Activated CD4-positive, alpha-beta T cell treated with anti-CD3 and anti-CD28 coated beads for 48 hours (primary cell): ENCODE data around the gene PIK3R2.

Experiments
- DNase-seq: peaks from one replicate; pipeline ENCODE4 v3.0.0-alpha.2; 2020

The PIK3R2 gene

DNA sequence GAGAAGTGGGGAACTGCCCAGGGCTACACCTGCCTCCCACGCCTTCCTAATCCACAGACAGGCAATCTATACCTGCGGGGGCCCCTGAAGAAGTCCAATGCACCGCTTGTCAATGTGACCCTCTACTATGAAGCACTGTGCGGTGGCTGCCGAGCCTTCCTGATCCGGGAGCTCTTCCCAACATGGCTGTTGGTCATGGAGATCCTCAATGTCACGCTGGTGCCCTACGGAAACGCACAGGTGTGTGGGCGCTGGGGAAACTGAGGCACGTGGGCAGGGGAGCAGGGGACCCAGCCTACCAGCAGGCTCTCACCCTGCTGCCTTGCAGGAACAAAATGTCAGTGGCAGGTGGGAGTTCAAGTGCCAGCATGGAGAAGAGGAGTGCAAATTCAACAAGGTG, 22.0 kb downstream of the PIK3R2 start:
- DNase-seq: no peak

GRCh38 chr19:18176367-18177310, 23.7 kb downstream of the PIK3R2 start:
- DNase-seq: no peak

GRCh38 chr19:18179957-18180356, 27.0 kb downstream of the PIK3R2 start:
- no peak for DNase-seq

GRCh38 chr19:18183529-18183928, 30.6 kb downstream of the PIK3R2 start:
- DNase-seq: no peak

GRCh38 chr19:18185538-18185937, 32.6 kb downstream of the PIK3R2 start:
- DNase-seq: no peak

- DNase-seq: no peak
These were observed 37.3 kb downstream of the PIK3R2 start for GRCh38 chr19:18190278-18190677.

DNA sequence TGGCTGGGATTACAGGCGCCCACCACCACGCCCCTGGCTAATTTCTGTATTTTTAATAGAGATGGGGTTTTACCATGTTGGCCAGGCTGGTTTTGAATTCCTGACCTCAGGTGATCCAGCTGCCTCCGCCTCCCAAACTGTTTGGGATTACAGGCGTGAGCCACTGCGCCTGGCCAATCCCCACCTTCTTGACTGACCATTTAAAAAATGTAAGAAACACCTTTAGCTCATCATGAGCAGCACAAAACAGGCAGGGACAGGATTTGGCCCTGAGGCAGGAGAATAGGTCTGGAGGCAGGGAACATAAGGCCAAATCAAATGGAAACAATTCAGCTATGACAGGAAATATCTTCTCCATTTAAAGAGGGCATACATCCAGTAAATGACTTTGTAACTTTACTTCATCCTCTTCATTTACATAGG, 38.7 kb downstream of the PIK3R2 start:
- no peak for DNase-seq

DNA sequence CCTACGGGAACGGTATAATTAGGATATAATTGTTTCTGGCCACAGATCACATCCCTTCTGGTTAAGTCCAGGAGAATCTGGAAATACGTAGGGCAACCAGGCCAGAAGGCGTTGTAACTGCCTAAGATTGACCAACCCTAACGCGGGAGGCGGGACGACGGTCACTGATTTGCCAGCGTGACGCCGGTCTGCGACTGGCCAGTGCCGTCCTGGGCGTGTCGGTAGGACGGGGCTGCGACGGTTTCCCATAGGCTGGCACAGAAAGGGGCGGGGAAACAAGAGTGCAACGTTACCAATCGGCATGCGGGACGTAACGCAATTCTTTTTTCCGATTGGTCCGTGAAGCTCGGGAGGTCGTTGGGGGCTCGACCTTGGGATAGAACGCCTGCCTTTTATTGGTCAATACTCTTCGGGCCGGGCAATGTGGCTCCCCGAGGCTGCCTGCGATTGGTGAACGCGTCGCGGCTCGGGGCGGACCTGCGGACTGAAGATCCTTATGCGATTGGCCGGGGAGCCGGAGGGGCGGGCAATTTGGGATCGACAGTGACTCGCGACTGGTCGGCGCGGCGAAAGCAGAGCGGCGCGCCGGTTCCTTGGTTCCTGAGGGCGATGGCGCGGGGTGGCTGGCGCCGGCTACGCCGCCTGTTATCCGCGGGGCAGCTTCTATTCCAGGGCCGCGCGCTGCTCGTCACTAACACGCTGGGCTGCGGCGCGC, 39.9 kb downstream of the PIK3R2 start, which contains the start of gene MPV17L2:
Gene MPV17L2 (plus strand): TSS at position 546 of the 715 bp plus-strand sequence. CDS start 64 bp downstream, at position 610.
- peak; percentile 99 for DNase-seq

DNA sequence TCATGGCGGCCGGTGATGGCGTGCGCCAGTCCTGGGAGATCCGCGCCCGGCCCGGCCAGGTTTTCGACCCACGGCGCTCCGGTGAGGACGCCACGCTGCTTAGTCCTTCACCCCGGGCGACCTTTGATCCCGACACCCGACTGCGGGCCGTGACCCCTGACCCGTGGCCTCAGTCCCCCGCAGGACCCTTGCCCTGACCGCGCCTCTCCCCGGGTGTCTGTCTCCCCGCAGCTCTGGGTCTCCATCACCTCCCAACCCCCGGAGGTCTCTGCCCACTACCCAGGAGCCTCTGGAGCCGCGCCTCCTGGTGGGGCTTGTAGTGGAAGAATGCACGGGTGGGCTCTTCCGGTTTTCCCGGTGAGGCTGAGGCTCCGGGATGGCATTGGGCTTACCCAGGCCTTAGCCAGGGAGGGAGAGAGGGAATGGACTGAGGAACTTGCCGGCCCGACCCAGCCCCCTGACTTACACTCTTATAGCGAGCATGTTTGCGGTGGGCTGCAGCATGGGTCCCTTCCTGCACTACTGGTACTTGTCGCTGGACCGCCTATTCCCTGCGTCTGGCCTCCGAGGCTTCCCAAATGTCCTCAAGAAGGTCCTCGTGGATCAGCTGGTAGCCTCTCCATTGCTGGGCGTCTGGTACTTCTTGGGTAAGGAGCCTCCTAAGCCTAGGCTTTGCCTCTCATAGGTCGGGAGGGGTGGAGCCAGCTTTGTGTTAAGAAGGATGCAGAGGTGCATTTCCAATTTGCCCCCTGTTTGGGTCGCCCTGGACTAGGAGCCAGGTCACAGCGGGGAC, 40.6 kb downstream of the PIK3R2 start:
- DNase-seq: peak; percentile 28

GRCh38 chr19:18194181-18194530, 41.2 kb downstream of the PIK3R2 start:
- no peak for DNase-seq

GRCh38 chr19:18194554-18195238, 41.7 kb downstream of the PIK3R2 start:
- DNase-seq: peak; percentile 32

DNA sequence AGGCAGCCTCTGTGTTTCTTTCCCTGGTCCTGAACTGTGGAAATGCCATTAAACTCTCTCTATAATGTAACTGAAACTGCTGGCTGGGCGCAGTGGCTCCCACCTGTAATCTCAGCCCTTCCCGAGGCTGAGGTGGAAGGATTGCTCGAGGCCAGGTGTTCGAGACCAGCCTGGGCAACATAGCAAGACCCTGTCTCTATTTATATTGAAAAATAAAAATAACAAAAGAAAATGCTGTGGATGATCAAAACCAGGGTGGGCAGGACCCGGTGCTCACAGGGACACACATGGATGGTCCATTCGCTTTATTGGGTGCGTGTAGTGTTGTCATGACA, 43.5 kb downstream of the PIK3R2 start:
- DNase-seq: no peak

GRCh38 chr19:18197306-18197705, 44.3 kb downstream of the PIK3R2 start:
- DNase-seq: no peak

GRCh38 chr19:18197941-18198340, 45.0 kb downstream of the PIK3R2 start:
- no peak for DNase-seq

GRCh38 chr19:18198374-18198773, 45.4 kb downstream of the PIK3R2 start:
- no peak for DNase-seq

GRCh38 chr19:18202397-18202777, 49.4 kb downstream of the PIK3R2 start:
- no peak for DNase-seq

- peak; percentile 51 for DNase-seq
These were observed 49.9 kb downstream of the PIK3R2 start for GRCh38 chr19:18202778-18203407.

DNA sequence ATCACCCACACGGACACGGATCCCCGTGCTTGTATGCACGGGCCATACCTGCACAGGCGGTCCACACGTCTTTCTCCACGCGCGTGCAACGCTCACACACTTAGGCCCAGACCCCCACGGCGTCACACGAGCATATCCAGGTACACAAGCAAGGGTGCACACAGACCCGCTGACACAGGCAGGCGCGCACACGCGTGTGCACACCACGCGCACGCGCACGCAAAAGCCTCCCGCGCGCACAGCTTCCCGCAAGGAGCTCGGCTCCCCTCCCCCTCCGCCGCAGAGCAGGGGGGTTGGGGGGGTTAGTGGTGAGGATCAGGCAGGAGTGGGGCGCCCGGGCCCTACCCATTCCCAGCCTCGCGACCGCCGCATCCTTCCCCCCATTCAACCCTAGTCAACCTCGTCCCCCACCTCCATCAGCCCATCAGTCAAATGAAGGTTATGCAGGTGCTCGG, 50.5 kb downstream of the PIK3R2 start:
- DNase-seq: peak; percentile 58

GRCh38 chr19:18203863-18204393, 51.0 kb downstream of the PIK3R2 start, which contains the start of gene RAB3A:
TSS of gene RAB3A (minus strand) at chr19:18204042. CDS start at chr19:18202740, 1,302 bp downstream.
- peak; percentile 100 for DNase-seq

DNA sequence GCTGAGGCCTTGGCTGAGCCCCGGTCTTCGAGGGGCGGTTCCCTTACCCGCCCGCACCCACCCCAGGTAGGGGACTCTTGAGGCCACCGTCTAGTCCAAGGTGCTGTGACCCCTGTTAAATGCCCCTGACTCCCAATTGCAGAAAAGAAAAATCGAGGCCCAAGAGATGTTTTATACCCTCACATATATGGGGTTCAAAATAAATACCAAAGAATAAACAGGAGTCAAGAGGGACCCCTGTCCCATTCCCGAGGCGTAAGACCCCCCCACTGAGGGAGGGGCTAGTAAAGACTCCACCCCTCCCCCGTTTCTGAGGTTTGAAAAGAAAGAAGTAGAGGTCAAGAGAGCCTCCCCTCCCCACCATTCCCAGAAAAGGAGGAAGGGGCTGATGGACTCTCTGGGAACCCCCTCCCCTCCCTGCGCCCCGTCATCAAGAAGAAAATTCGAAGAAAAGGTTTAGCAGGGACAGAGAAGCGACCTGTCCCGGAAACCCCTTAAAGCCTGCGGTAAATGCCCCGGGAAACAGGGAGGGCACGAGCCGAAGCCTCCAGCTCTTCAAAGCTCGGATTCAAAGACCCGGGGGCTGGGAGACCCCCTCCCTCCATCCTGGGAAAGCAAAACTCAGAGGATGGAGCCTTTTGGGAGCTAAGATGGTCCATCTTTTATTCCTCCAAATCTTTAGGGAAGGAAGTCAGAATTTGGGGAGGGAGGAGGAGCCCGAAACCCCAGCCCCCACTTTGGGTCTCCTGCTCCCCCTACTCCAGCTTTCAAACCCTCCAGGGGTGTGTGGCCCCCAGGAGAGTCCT, 51.6 kb downstream of the PIK3R2 start:
- peak; percentile 23 for DNase-seq
